Activated naive CD8-positive, alpha-beta T cell (primary cell): ENCODE measurements around the gene MED10.

Experiments
- H3K27ac Mint-ChIP-seq: one replicate; pipeline ENCODE4 v1.8.0; 2021; ENCODE audit warnings: mixed read lengths
- H3K27me3 Mint-ChIP-seq: one replicate; pipeline ENCODE4 v1.8.0; 2021; ENCODE audit warnings: mixed read lengths
- H3K36me3 Mint-ChIP-seq: one replicate; pipeline ENCODE4 v1.8.0; 2021; ENCODE audit warnings: mixed read lengths
- H3K4me1 Mint-ChIP-seq: one replicate; pipeline ENCODE4 v1.8.0; 2021; ENCODE audit warnings: low read depth, mixed read lengths
- H3K4me3 Mint-ChIP-seq: one replicate; pipeline ENCODE4 v1.8.0; 2021; ENCODE audit warnings: mild to moderate bottlenecking, mixed read lengths
- H3K9me3 Mint-ChIP-seq: one replicate; pipeline ENCODE4 v1.8.0; 2021; ENCODE audit warnings: low read depth, mixed read lengths

Gene MED10

GRCh38 chr5:6407558-6408259 is 29.4 kb upstream of the MED10 start:
- H3K4me3 Mint-ChIP-seq: no peak overlapping the region
- H3K4me1 Mint-ChIP-seq: no peaks in the 10 kb centered on the region
- H3K27me3 Mint-ChIP-seq: peaks cover 1% of the 10 kb centered on the region
- no peaks in the 10 kb centered on the region for H3K9me3 Mint-ChIP-seq
- no peaks in the 10 kb centered on the region for H3K36me3 Mint-ChIP-seq
- H3K27ac Mint-ChIP-seq: no peak overlapping the region

DNA sequence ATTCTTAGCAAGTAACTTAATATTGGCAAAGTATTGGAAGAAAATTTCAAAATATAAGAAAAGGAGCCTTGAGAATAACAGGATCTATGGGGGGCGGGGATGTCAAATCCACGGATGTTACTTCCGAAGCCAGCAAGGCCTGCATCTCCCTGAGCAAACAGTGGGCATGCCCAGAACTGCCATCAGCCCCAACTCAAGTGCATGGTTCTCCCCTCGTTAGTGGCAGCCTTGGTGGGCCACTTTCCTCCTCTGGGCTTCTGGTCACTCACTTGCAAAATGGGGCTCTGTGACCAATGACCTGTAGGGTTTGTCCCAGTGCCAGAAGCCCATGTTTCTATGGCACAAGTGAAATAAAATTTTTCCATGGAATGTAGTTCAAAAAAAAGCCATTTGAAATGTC is 27.2 kb upstream of the MED10 start:
- no peaks in the 10 kb centered on the region for H3K36me3 Mint-ChIP-seq
- H3K27ac Mint-ChIP-seq: no peak overlapping the region
- peaks cover 11% of the 10 kb centered on the region for H3K27me3 Mint-ChIP-seq
- H3K4me3 Mint-ChIP-seq: no peak overlapping the region
- H3K9me3 Mint-ChIP-seq: no peaks in the 10 kb centered on the region
- H3K4me1 Mint-ChIP-seq: no peaks in the 10 kb centered on the region

DNA sequence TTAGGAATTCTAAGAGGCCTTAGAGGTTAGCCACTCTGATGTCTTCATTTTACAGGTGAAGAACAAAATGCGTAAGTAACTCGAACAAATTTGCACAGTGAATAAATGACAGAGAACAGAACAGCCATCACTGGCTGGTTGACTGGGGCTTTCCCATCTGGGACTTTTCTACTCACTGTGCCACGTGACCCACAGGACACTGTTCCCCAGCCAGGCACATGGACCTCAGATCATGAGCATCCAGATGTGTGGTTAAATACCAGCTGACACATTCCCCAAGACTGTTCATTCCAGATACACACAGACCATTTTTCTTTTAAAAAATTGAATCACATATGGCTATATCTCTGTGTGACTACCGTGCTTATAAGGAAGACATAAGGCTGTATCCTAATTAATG is 25.8 kb upstream of the MED10 start:
- H3K4me1 Mint-ChIP-seq: no peaks in the 10 kb centered on the region
- H3K27me3 Mint-ChIP-seq: peaks cover 11% of the 10 kb centered on the region
- H3K4me3 Mint-ChIP-seq: no peak overlapping the region
- no peaks in the 10 kb centered on the region for H3K36me3 Mint-ChIP-seq
- H3K9me3 Mint-ChIP-seq: no peaks in the 10 kb centered on the region
- H3K27ac Mint-ChIP-seq: no peak overlapping the region

GRCh38 chr5:6403416-6403815 is 25.1 kb upstream of the MED10 start:
- no peaks in the 10 kb centered on the region for H3K36me3 Mint-ChIP-seq
- H3K4me3 Mint-ChIP-seq: no peak overlapping the region
- no peak overlapping the region for H3K27ac Mint-ChIP-seq
- H3K9me3 Mint-ChIP-seq: no peaks in the 10 kb centered on the region
- peaks cover 11% of the 10 kb centered on the region for H3K27me3 Mint-ChIP-seq
- H3K4me1 Mint-ChIP-seq: no peaks in the 10 kb centered on the region

GRCh38 chr5:6402939-6403338 is 24.6 kb upstream of the MED10 start:
- no peaks in the 10 kb centered on the region for H3K36me3 Mint-ChIP-seq
- H3K27ac Mint-ChIP-seq: no peak overlapping the region
- H3K4me3 Mint-ChIP-seq: no peak overlapping the region
- H3K9me3 Mint-ChIP-seq: no peaks in the 10 kb centered on the region
- no peaks in the 10 kb centered on the region for H3K4me1 Mint-ChIP-seq
- H3K27me3 Mint-ChIP-seq: peaks cover 11% of the 10 kb centered on the region

DNA sequence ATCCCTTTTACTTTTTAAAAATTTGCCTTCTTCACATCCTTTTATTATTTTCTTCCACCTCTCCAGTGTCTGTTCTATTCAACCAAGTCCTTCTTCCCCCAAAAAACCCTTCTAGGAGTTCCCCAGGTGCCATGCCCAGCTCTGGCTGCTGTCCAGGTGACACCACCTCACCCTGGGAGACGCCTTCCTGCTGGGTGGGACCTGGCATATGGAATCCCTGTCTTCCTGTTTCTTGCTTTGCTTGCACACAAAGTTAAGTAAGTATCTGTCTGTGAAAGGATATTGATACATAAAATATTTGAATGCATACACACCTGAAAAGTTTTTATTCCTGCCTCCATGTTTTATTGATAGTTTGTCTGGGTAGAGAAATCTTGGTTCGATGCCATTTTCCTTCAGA is 23.1 kb upstream of the MED10 start:
- no peak overlapping the region for H3K4me3 Mint-ChIP-seq

GRCh38 chr5:6399980-6400910 is 21.9 kb upstream of the MED10 start:
- H3K4me1 Mint-ChIP-seq: no peaks in the 10 kb centered on the region

More for the DNA sequence above, 23.1 kb upstream of the MED10 start:
- H3K36me3 Mint-ChIP-seq: no peaks in the 10 kb centered on the region
- H3K4me1 Mint-ChIP-seq: no peaks in the 10 kb centered on the region
- no peaks in the 10 kb centered on the region for H3K9me3 Mint-ChIP-seq
- H3K27me3 Mint-ChIP-seq: peaks cover 12% of the 10 kb centered on the region
- no peak overlapping the region for H3K27ac Mint-ChIP-seq

DNA sequence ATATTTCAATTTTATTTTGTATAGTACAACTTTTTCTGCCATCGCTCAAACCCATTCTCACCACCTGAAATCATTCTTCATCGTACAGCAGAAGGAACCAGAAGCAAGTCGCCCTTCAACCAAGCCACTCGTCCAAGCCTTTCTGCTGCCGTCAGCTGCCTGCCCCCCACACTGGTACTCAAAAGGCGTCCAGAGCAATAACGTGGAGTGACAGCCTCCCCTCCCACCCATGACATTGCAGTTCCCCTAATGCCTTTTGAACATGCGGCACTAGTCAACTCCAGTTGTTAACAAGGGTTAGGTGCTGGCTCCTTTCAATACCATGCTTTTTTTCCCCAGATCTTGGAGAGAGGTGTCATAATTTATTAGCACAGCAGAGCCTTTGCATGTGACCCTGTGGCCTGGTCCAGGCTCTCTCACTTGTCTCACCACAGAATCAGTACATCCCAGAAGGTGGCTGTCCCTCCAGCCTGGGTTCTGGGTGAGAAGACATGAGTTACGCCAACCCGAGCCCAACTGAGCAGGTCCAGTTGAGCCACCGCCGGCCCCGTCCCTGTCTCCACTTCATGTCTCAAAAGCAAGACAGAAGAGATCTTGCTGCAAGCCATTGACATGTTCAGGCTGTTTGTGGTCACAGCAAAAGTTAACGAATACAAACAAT is 20.4 kb upstream of the MED10 start:
- Mint-ChIP-seq H3K36me3 (no peaks in the 10 kb centered on the region), H3K27me3 (peaks cover 16% of the 10 kb centered on the region), H3K4me3 (no peak overlapping the region), H3K9me3 (no peaks in the 10 kb centered on the region), H3K4me1 (no peaks in the 10 kb centered on the region), H3K27ac (no peak overlapping the region)

More at GRCh38 chr5:6399980-6400910, 21.9 kb upstream of the MED10 start:
- Mint-ChIP-seq H3K27me3 (peaks cover 16% of the 10 kb centered on the region), H3K27ac (no peak overlapping the region), H3K4me3 (no peak overlapping the region), H3K9me3 (no peaks in the 10 kb centered on the region), H3K36me3 (no peaks in the 10 kb centered on the region)

DNA sequence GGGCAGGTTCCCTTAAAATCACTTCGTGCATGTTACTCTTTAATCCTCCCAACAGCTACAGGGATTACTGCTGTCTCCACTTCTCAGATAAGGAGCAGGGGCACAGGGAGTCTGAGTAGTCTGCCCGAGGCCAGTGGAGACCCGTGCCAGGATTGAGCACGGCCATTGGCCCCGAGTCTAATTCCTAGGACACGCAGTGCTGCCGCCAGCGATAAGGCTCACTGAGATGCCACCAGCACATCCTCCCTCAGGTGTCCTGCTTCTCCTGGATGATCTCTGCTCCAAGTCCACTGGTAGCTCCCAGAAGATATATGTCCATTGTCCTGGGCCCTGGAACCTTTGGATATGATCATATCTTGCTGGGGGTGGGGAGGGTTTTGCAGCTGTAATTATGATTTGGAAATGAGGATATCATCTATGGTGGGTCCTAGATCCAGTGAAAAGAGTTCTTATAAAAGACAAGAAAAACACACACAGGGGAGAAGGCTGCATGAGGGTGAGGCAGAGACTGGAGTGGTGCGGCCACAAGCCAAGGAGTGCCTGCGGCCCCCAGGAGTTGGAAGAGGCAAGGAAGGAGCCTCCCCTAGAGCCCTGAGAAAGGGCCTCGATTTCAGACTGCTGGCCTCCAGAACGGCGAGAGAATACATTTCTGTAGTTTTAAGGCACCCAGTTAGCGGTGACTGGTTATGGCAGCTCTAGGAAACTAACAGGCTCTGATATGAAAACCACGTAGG is 19.4 kb upstream of the MED10 start:
- H3K36me3 Mint-ChIP-seq: no peaks in the 10 kb centered on the region
- no peak overlapping the region for H3K27ac Mint-ChIP-seq
- peaks cover 19% of the 10 kb centered on the region for H3K27me3 Mint-ChIP-seq
- H3K9me3 Mint-ChIP-seq: no peaks in the 10 kb centered on the region
- no peak overlapping the region for H3K4me3 Mint-ChIP-seq
- no peaks in the 10 kb centered on the region for H3K4me1 Mint-ChIP-seq

DNA sequence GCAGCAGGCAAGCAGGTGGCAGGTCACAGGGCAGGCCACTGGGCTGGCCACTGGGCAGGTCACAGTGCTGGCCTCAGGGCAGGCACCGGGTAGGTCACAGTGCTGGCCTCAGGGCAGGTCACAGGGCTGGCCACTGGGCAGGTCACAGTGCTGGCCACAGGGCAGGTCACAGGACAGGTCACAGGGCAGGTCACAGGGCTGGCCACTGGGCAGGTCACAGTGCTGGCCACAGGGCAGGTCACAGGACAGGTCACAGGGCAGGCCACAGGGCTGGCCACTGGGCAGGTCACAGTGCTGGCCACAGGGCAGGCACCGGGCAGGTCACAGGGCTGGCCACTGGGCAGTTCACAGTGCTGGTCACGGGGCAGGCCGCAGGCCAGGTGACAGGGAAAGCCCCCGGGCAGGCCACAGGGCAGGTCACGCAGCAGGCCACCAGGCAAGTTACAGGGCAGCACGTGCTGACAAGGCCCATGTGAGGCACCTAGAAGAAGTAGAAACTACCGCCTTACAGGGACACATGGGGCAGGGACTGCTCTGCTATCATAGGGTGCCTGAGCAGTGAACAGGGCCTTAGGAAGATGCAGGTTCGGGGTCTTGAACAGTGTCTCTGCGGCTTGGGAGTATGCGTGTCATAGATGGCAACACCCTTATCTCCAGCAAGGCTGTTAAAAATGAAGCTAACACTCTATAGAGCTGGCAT is 18.6 kb upstream of the MED10 start:
- Mint-ChIP-seq H3K4me1 (no peaks in the 10 kb centered on the region), H3K27me3 (peaks cover 20% of the 10 kb centered on the region), H3K9me3 (no peaks in the 10 kb centered on the region), H3K36me3 (no peaks in the 10 kb centered on the region), H3K27ac (no peak overlapping the region), H3K4me3 (no peak overlapping the region)

- Mint-ChIP-seq H3K9me3 (no peaks in the 10 kb centered on the region), H3K27me3 (peaks cover 13% of the 10 kb centered on the region), H3K4me1 (no peaks in the 10 kb centered on the region), H3K27ac (no peak overlapping the region), H3K36me3 (no peaks in the 10 kb centered on the region), H3K4me3 (no peak overlapping the region)
Observed at GRCh38 chr5:6396043-6396442, 17.7 kb upstream of the MED10 start.

DNA sequence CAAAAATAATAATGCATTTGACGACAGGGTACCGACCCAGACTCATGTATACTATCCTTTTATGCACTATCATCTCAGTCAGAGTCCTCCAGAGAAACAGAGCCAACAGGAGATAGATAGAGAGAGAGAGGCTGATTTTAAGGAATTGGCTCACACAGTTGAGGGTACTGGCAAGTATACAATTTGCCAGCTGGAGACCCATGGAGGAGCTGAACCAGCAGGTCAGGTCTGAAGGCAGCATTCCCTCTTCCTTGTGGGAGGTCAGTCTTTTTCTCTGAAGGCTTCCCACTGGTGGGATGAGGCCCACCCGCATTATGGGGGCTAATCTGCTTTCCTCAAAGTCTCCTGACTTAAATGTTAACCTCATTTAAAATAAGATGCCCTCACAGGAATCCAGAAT is 17.3 kb upstream of the MED10 start:
- no peak overlapping the region for H3K27ac Mint-ChIP-seq
- H3K27me3 Mint-ChIP-seq: peaks cover 12% of the 10 kb centered on the region
- no peaks in the 10 kb centered on the region for H3K36me3 Mint-ChIP-seq
- H3K4me3 Mint-ChIP-seq: no peak overlapping the region
- H3K9me3 Mint-ChIP-seq: no peaks in the 10 kb centered on the region
- no peaks in the 10 kb centered on the region for H3K4me1 Mint-ChIP-seq

DNA sequence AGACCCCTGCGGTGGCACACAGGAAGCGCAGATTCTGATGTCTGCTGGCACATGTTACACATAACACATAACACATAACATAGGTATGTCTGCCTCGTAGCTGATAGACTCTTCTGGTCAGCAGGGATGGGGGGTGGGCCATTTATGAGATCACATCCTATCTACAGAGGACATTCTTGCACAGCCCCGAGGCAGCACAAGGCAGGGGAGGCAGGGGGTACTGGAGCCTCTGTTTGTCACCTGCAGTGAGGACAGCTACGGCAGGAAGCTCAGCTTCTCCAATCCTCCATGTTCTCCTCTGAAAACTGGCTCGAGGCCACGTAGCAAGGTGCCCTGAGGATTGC is 16.7 kb upstream of the MED10 start:
- Mint-ChIP-seq H3K27me3 (peaks cover 12% of the 10 kb centered on the region), H3K27ac (no peak overlapping the region), H3K36me3 (no peaks in the 10 kb centered on the region), H3K4me1 (no peaks in the 10 kb centered on the region), H3K9me3 (no peaks in the 10 kb centered on the region), H3K4me3 (no peak overlapping the region)

DNA sequence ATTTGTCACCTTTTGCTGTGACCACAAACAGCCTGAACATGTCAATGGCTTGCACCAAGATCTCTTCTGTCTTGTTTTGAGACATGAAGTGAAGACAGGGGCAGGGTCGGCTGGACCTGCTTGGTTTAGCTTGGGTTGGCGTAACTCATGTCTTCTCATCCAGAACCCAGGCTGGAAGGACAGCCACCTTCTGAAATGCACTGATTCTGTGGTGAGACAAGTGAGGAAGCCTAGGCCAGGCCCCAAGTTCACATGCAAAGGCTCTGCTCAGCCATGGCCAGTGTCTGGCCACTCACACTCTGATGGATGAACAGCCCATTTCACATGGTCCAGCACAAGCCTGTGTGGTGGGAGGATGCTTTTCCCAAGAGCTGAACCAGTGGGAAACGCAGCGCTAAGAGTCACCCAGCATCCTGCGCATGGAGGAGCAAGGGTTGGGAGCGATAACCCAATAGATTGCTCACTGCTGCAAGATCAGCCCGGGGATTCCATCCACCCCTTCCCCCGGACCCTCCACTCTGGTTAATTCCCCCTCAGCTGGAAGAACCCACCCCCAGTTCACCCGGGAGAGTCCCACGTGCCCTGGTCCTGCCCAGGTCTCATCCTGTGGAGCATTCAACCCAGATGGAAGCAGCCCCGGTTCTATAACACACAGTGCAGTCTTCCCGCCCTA is 16.2 kb upstream of the MED10 start:
- H3K4me3 Mint-ChIP-seq: no peak overlapping the region
- peaks cover 12% of the 10 kb centered on the region for H3K27me3 Mint-ChIP-seq
- H3K27ac Mint-ChIP-seq: no peak overlapping the region

More for the DNA sequence above, 16.2 kb upstream of the MED10 start:
- no peaks in the 10 kb centered on the region for H3K4me1 Mint-ChIP-seq
- H3K9me3 Mint-ChIP-seq: no peaks in the 10 kb centered on the region
- H3K36me3 Mint-ChIP-seq: no peaks in the 10 kb centered on the region
